ENCODE results near the gene RAB21.

- no peak for TF ChIP-seq CTCF (conservative IDR thresholded peaks at IDR 0.05; ENCODE audit: low read depth, low read length)
- no peak for TF ChIP-seq RFX5 (IDR thresholded peaks at IDR 0.05; ENCODE audit: low read depth, low read length)
- TF ChIP-seq POLR2A (IDR thresholded peaks at IDR 0.05; ENCODE audit: low read depth, low read length), result no peak
- no peak for TF ChIP-seq SMC3 (IDR thresholded peaks at IDR 0.05; ENCODE audit: low read depth, low read length)
- TF ChIP-seq RCOR1 (IDR thresholded peaks at IDR 0.05; ENCODE audit: insufficient replicate concordance, low read length), result no peak
Measured at GRCh38 chr12:71800177-71800576, 45.5 kb downstream of the RAB21 start.

Measured in IMR-90 (cell line).